NCI-H1417 treated with DMSO at 0.1 percent for 48 hours (cell line): ENCODE results near the gene STYXL1.

Experiments used
- DNase-seq: peaks from one replicate; lab custom pipeline; 2025; lab: John Stamatoyannopoulos, UW

STYXL1 gene

GRCh38 chr7:75980430-75981202 lies 67.2 kb downstream of the STYXL1 start:
- DNase-seq = no peak

- no peak for DNase-seq
Measured at GRCh38 chr7:75979759-75980429, 67.9 kb downstream of the STYXL1 start.

- DNase-seq = no peak
Measured at GRCh38 chr7:75977743-75978142, 70.1 kb downstream of the STYXL1 start.

- no peak for DNase-seq
Measured at GRCh38 chr7:75971961-75972763, 75.6 kb downstream of the STYXL1 start.

GRCh38 chr7:75971309-75971960 lies 76.4 kb downstream of the STYXL1 start:
- DNase-seq = no peak

GRCh38 chr7:75969704-75970498 lies 77.9 kb downstream of the STYXL1 start:
- no peak for DNase-seq

GRCh38 chr7:75969182-75969581 lies 78.6 kb downstream of the STYXL1 start:
- no peak for DNase-seq

- DNase-seq = no peak
Measured at GRCh38 chr7:75968561-75969001, 79.2 kb downstream of the STYXL1 start.

- DNase-seq = no peak
Measured at GRCh38 chr7:75968012-75968411, 79.8 kb downstream of the STYXL1 start.

GRCh38 chr7:75967487-75967997 lies 80.3 kb downstream of the STYXL1 start:
- peak; percentile 9 for DNase-seq

- DNase-seq = no peak
Measured at GRCh38 chr7:75967055-75967454, 80.7 kb downstream of the STYXL1 start.

GRCh38 chr7:75966190-75966961 lies 81.4 kb downstream of the STYXL1 start:
- peak; percentile 56 for DNase-seq

- no peak for DNase-seq
Measured at GRCh38 chr7:75965617-75966016, 82.2 kb downstream of the STYXL1 start.

- no peak for DNase-seq
Measured at GRCh38 chr7:75963381-75963995, 84.3 kb downstream of the STYXL1 start.

- no peak for DNase-seq
Measured at GRCh38 chr7:75962607-75963380, 85.0 kb downstream of the STYXL1 start.

- no peak for DNase-seq
Measured at GRCh38 chr7:75961218-75961617, 86.6 kb downstream of the STYXL1 start.

GRCh38 chr7:75960372-75960771 lies 87.4 kb downstream of the STYXL1 start:
- no peak for DNase-seq

GRCh38 chr7:75958802-75959543 lies 88.8 kb downstream of the STYXL1 start:
- no peak for DNase-seq
